Thyroid gland (tissue), 4 donors: ENCODE measurements around the gene ATP1B1.

Source experiments
- CTCF ChIP-seq, 6 experiments: fragments of 200-600 bp in 3 of 6; fragments of 450-650 bp in 3 of 6; sonication (generic) in 3 of 6; IDR thresholded peaks; one replicate each; pipeline ENCODE4 v1.5.1; 2016 to 2019; ENCODE audit warnings: antibody characterized with exemption in 6 of 6, mild to moderate bottlenecking in 2 of 6, inconsistent platforms in 1 of 6, moderate library complexity in 1 of 6
- POLR2A ChIP-seq, 2 donors: fragments of 450-650 bp; IDR thresholded peaks; one replicate each; pipeline ENCODE4 v1.6.1; 2017; ENCODE audit warnings: antibody characterized with exemption in 2 of 2, mild to moderate bottlenecking in 2 of 2, moderate library complexity in 1 of 2

- TF ChIP-seq CTCF (IDR thresholded peaks at IDR 0.05) (no peak), POLR2A (IDR thresholded peaks at IDR 0.05) (no peak)
These were observed 18.0 kb downstream of the ATP1B1 start for GRCh38 chr1:169124459-169124858.
